PFSK-1 (cell line): ENCODE results near the gene FAM184A.

Experiments
- POLR2AphosphoS5 ChIP-seq: IDR thresholded peaks from 2 replicates; pipeline ENCODE4 v1.6.1; 2012; ENCODE audit warnings: low read depth, mild to moderate bottlenecking, control low read depth, low read length, moderate library complexity
- SIN3A ChIP-seq: IDR thresholded peaks from 2 replicates; pipeline ENCODE4 v1.6.1; 2012; ENCODE audit warnings: mild to moderate bottlenecking, low read length, moderate library complexity, borderline replicate concordance; ENCODE audit not compliant: insufficient read depth
- TAF1 ChIP-seq: IDR thresholded peaks from 2 replicates; pipeline ENCODE4 v1.6.1; 2012; ENCODE audit warnings: low read length, control low read depth, borderline replicate concordance; ENCODE audit not compliant: insufficient read depth

GRCh38 chr6:118996289-118996820 is 82.1 kb downstream of the FAM184A start:
- TF ChIP-seq POLR2AphosphoS5, result no peak
- no peak for TF ChIP-seq SIN3A
- TF ChIP-seq TAF1, result no peak
